HepG2 (cell line): ENCODE data around the gene NRDC. TPM values are rescaled to one million over a fixed set of nuclear protein-coding genes. Genes with fewer than 3 reads are reported as not detected.

Experiments used
- ATAC-seq: fragments of 200-7000 bp; cut with Tn5 transposase; 3 replicates; pipeline ENCODE4 v1.9.1; 2020; ENCODE audit warnings: mild to moderate bottlenecking, moderate library complexity
- BruUV-seq: library from RNA; stranded (reverse); fragments of 400-500 nt; replicated peaks from 2 replicates; lab custom pipeline; 2021; lab: Mats Ljungman, UMichigan
- CTCF ChIA-PET: fragments of 300-600 bp; formaldehyde crosslinking; extraction: SDS; loops from one replicate; lab custom pipeline; 2021; ENCODE audit warnings: low total read pairs, inconsistent platforms, low intra/inter-chr PET ratio; lab: Yijun Ruan, JAX
- POLR2A ChIA-PET: fragments of 350-600 bp; sonication (Branson Sonifier 250); formaldehyde crosslinking; loops from one replicate; lab custom pipeline; 2020; ENCODE audit warnings: antibody characterized with exemption, inconsistent platforms; lab: Yijun Ruan, JAX
- DNase-seq: peaks from one replicate; pipeline ENCODE4 v3.0.0-alpha.2; 2015; ENCODE audit warnings: low spot score
- FAIRE-seq: peaks from 3 replicates; lab custom pipeline; 2011; peaks lifted over from hg19 to GRCh38; lab: Jason Lieb, UNC
- H2AFZ ChIP-seq: one replicate; pipeline ENCODE4 v1.6.1; 2011; ENCODE audit warnings: low read length, inconsistent platforms
- H3K27ac ChIP-seq: fragments of 300-600 bp; 3 replicates; pipeline ENCODE4 v1.8.0; 2011; ENCODE audit warnings: mixed run types, mild to moderate bottlenecking, mixed read lengths, low read length, inconsistent platforms; ENCODE audit not compliant: insufficient read depth; ENCODE audit errors: extremely low read length
- H3K27me3 ChIP-seq, 2 experiments: fragments of 200-600 bp in 1 of 2; 2 replicates in 1 of 2; 3 replicates in 1 of 2; pipeline versions ENCODE4 v1.6.0 to v1.8.0; 2011; ENCODE audit warnings: low read length in 2 of 2, mild to moderate bottlenecking in 2 of 2, moderate library complexity in 2 of 2, inconsistent platforms in 1 of 2; ENCODE audit not compliant: insufficient read depth in 2 of 2, control insufficient read depth in 1 of 2
- H3K36me3 ChIP-seq, 2 experiments: fragments of 200-600 bp in 1 of 2; replicated peaks in 1 of 2; 2 replicates in 1 of 2; 3 replicates in 1 of 2; pipeline versions ENCODE4 v1.5.1 to v1.8.0; 2011; ENCODE audit warnings: low read length in 2 of 2, inconsistent platforms in 1 of 2; ENCODE audit not compliant: insufficient read depth in 2 of 2, control insufficient read depth in 1 of 2
- H3K4me1 ChIP-seq: 2 replicates; pipeline ENCODE4 v1.5.1; 2012; ENCODE audit warnings: low read length, inconsistent platforms; ENCODE audit not compliant: insufficient read depth
- H3K4me2 ChIP-seq: 2 replicates; pipeline ENCODE4 v1.6.0; 2011; ENCODE audit warnings: low read depth, low read length, inconsistent platforms
- H3K4me3 ChIP-seq, 3 experiments: fragments of 200-600 bp in 1 of 3; sonication (generic), shearing (Covaris generic) in 1 of 3; replicated peaks in 1 of 3; 2 replicates each; pipeline ENCODE4 v1.5.1; 2011 to 2016; ENCODE audit warnings: low read length in 3 of 3, inconsistent platforms in 2 of 3, low read depth in 2 of 3, mild to moderate bottlenecking in 2 of 3, control low read depth in 1 of 3, mixed read lengths in 1 of 3; ENCODE audit not compliant: insufficient read depth in 1 of 3
- H3K79me2 ChIP-seq: one replicate; pipeline ENCODE4 v1.6.1; 2011; ENCODE audit warnings: low read length, inconsistent platforms; ENCODE audit not compliant: insufficient read depth
- H3K9ac ChIP-seq: 2 replicates; pipeline ENCODE4 v1.6.0; 2011; ENCODE audit warnings: mild to moderate bottlenecking, low read depth, low read length, inconsistent platforms; ENCODE audit not compliant: insufficient read depth
- H3K9me3 ChIP-seq: 2 replicates; pipeline ENCODE4 v1.5.1; 2012; ENCODE audit warnings: mild to moderate bottlenecking, low read length
- H4K20me1 ChIP-seq: 2 replicates; pipeline ENCODE4 v1.6.0; 2011; ENCODE audit warnings: inconsistent platforms, mild to moderate bottlenecking, low read length, moderate library complexity; ENCODE audit not compliant: insufficient read depth
- DBP ChIP-seq: sonication (generic); formaldehyde crosslinking; IDR thresholded peaks from 2 replicates; pipeline ENCODE4 v1.4.0; 2020; ENCODE audit warnings: missing genetic modification reagents; ENCODE audit errors: not compliant biosample characterization
- E2F5 ChIP-seq: sonication (generic); formaldehyde crosslinking; conservative IDR thresholded peaks from 2 replicates; pipeline ENCODE4 v1.4.0; 2020; ENCODE audit warnings: missing genetic modification reagents
- GPN1 ChIP-seq: sonication (generic); formaldehyde crosslinking; IDR thresholded peaks from 2 replicates; pipeline ENCODE4 v1.5.1; 2020; ENCODE audit warnings: missing genetic modification reagents, borderline replicate concordance
- GTF2F1 ChIP-seq: fragments of 150-350 bp; IDR thresholded peaks from 2 replicates; pipeline ENCODE4 v1.6.1; 2014; ENCODE audit warnings: low read length
- HNF1A ChIP-seq, 2 experiments: sonication (generic) in 1 of 2; formaldehyde crosslinking in 1 of 2; IDR thresholded peaks; 2 replicates each; pipeline versions ENCODE4 v1.4.0 to v1.6.1; 2016 to 2020; ENCODE audit warnings: borderline replicate concordance in 1 of 2, low read depth in 1 of 2, mild to moderate bottlenecking in 1 of 2, missing genetic modification reagents in 1 of 2
- HNRNPL ChIP-seq: fragments of 200-400 bp; formaldehyde crosslinking; IDR thresholded peaks from 2 replicates; pipeline ENCODE4 v1.6.1; 2017; ENCODE audit warnings: mild to moderate bottlenecking, low read depth, low read length
- KLF9 ChIP-seq: IDR thresholded peaks from 2 replicates; pipeline ENCODE4 v1.6.1; 2016; ENCODE audit warnings: low read depth
- LRRFIP1 ChIP-seq: sonication (generic); formaldehyde crosslinking; conservative IDR thresholded peaks from 2 replicates; pipeline ENCODE4 v1.4.0; 2020; ENCODE audit warnings: missing genetic modification reagents
- NBN ChIP-seq: fragments of 450-650 bp; conservative IDR thresholded peaks from 2 replicates; pipeline ENCODE4 v1.6.1; 2017
- NFKB2 ChIP-seq: sonication (generic); formaldehyde crosslinking; IDR thresholded peaks from 2 replicates; pipeline ENCODE4 v1.4.0; 2020; ENCODE audit warnings: missing genetic modification reagents, borderline replicate concordance
- RXRA ChIP-seq: sonication (generic); formaldehyde crosslinking; IDR thresholded peaks from 2 replicates; pipeline ENCODE4 v1.5.1; 2020; ENCODE audit warnings: missing genetic modification reagents
- SALL1 ChIP-seq: sonication (generic); formaldehyde crosslinking; IDR thresholded peaks from 2 replicates; pipeline ENCODE4 v1.8.0; 2022; ENCODE audit warnings: mild to moderate bottlenecking, missing genetic modification reagents
- ZNF281 ChIP-seq: sonication (generic); formaldehyde crosslinking; IDR thresholded peaks from 2 replicates; pipeline ENCODE4 v1.4.0; 2020; ENCODE audit warnings: missing genetic modification reagents, borderline replicate concordance
- ZNF773 ChIP-seq: sonication (generic); formaldehyde crosslinking; IDR thresholded peaks from 2 replicates; pipeline ENCODE4 v1.4.0; 2020; ENCODE audit warnings: missing genetic modification reagents, borderline replicate concordance
- WGBS: methylation state at CpG from one replicate; pipeline ENCODE4 v1.1.6; 2017; ENCODE audit warnings: low lambda C conversion rate; 5-methylcytosine and 5-hydroxymethylcytosine counted together
- in situ Hi-C: cut with HindIII; loops from 2 replicates; pipeline ENCODE4 v1.10.0; 2017; ENCODE audit warnings: low pct_unique_long_range_greater_than_20kb; ENCODE audit not compliant: extremely low pct_ligation_motif_present
- intact Hi-C: fragments of 100-400 bp; cut with micrococcal nuclease; formaldehyde crosslinking; loops from one replicate; pipeline ENCODE4 v1.10.0; 2022; ENCODE audit not compliant: unreplicated experiment
- polyA plus RNA-seq, 8 experiments: library from polyadenylated mRNA; depleted of rRNA in 3 of 8; stranded (reverse) in 7 of 8; unstranded in 1 of 8; fragments of >200 nt; fragmentation: Illumina TruSeq in 4 of 8; extraction: Trizol in 4 of 8; gene quantifications; 2 replicates each; pipeline versions ENCODE4 v1.2.1 to v1.2.3, GENCODE V29; 2011 to 2016; ENCODE audit warnings: low read depth in 4 of 8, missing spikeins in 1 of 8, mixed read lengths in 1 of 8; ENCODE audit not compliant: insufficient read depth in 1 of 8
- total RNA-seq, 5 experiments: library from RNA; depleted of rRNA; stranded (reverse); fragments of >200 nt; fragmentation: Illumina TruSeq; extraction: Trizol; gene quantifications; 2 replicates each; pipeline ENCODE4 v1.2.3, GENCODE V29; 2016; ENCODE audit warnings: low read depth in 1 of 5

NRDC gene
- total and polyA plus RNA-seq, 2 of the 13 experiments (the other 11 are each of a cell fraction or from before 2014, with no cell fraction given) = 57.6 to 64.9 TPM

- ATAC-seq = no peak
- no peak overlapping the region for H3K4me3 ChIP-seq
- peaks cover 1 to 45% of the 10 kb centered on the region in 2 experiments; a peak in 4 of 5 replicates for H3K36me3 ChIP-seq
- DNase-seq = no peak
- H3K9ac ChIP-seq = no peak overlapping the region
- H3K27me3 ChIP-seq = no peaks in the 10 kb centered on the region
- H3K9me3 ChIP-seq = no peaks in the 10 kb centered on the region
- H3K79me2 ChIP-seq = no peaks in the 10 kb centered on the region
- H3K27ac ChIP-seq = no peak overlapping the region
- POLR2A ChIA-PET = no interaction called here
- H3K4me2 ChIP-seq = no peak overlapping the region
- no peak overlapping the region for H2AFZ ChIP-seq
- WGBS = 92% methylated on average over 1 of the region's 1 CpG
- H3K4me1 ChIP-seq = no peaks in the 10 kb centered on the region
- CTCF ChIA-PET = no interaction called here
- no TSS peak for BruUV-seq
- intact Hi-C loops (no loop called here), in situ Hi-C loops (no loop called here)
- FAIRE-seq = no peak
- no peaks in the 10 kb centered on the region for H4K20me1 ChIP-seq
- TF ChIP-seq NFKB2 (no peak), HNF1A (IDR thresholded peaks at IDR 0.05; ENCODE audit: low read depth) (no peak), HNF1A (CRISPR knock-in tag; IDR thresholded peaks at IDR 0.05; ENCODE audit: borderline replicate concordance) (no peak), ZNF281 (no peak), SALL1 (CRISPR knock-in tag) (no peak), RXRA (CRISPR knock-in tag) (no peak), KLF9 (CRISPR knock-in tag) (no peak), E2F5 (no peak), ZNF773 (CRISPR knock-in tag) (no peak), GTF2F1 (no peak), LRRFIP1 (CRISPR knock-in tag) (no peak), GPN1 (CRISPR knock-in tag) (no peak), HNRNPL (no peak), NBN (no peak), DBP (CRISPR knock-in tag) (no peak)
Observed at GRCh38 chr1:51761351-51761750, 117.2 kb downstream of the NRDC start.
